ENCODE data around the gene ACTR6.
"Not testable (repeated sequence)": the region's sequence is repeated elsewhere in the genome, so short reads cannot be mapped to it uniquely, and the experiment has no call there.

ACTR6 gene

DNA sequence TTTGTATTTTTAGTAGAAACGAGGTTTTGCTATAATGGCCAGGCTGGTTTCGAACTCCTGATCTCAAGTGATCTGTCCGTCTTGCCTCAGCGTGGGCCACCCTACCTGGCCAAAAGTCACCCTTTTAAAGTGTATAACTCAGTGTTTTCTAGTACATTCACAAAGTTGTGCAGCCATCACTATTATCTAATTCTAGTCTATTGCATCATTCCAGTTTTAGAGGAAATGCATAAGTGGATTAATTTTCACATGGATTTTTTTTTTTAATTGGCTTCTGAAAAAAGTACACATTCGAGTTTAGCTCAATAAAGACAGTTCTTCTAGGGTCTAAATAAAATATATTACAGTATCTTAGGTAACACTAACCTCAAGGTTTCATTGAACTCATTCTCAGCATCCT, 62.5 kb downstream of the ACTR6 start:
- no peak overlapping the region for H3K27ac ChIP-seq

DNA sequence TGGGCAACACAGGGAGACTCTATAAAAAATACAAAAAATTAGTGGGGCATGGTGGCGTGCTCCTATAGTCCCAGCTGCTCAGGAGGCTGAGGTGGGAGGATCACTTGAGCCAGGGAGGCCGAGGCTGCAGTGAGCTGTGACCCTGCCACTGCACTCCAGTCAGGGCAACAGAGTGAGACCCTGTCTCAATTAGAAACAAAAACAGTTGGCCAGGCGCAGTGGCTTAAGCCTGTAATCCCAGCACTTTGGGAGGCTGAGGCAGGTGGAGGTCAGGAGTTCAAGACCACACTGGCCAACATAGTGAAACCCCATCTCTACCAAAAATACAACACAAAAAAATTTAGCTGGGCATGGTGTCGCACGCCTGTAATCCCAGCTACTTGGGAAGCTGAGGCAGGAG, 64.5 kb downstream of the ACTR6 start:
- H3K27ac ChIP-seq; DNase-seq (ENCODE audit: low read depth, low spot score): not testable (repeated sequence)

More for the DNA sequence above, 62.5 kb downstream of the ACTR6 start:
- DNase-seq (ENCODE audit: low read depth, low spot score), result no peak

DNA sequence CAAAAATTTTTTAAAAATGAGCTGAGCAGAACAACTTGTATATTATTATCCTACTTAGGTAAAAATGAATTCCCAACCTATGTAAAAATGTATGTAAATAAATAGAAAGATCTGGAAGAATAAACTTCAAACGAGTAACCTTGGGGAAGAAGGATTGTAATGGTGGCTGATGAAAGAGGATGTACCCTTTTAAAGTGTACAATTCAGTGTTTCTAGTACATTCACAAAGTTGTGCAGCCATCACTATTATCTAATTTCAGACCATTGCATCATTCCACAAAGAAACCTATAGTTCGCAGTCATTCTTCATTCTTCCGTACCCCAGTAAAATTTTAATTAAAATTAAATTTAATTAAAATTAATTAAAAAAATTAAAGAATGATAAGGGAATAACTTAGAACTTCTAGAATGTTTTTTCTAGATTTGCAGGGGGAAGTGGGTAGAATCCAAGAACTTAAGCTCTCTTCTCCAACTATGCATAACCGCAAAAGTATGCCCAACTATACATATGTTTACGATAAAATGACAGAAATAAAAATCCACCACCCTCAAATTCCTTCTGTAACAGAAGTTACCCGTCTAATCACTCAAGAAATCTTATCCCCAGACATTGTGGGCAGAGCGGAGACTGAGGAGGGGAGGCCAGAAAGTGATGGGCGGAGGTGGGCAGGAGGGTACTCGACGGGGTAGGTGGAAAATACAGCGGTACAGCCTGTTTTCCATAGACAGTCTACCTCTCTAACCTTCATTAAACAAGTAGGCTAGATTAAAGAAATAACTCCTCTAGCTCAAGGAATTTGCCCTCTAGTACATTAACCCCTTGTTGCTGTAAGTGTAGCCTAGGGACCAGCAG, 65.3 kb downstream of the ACTR6 start:
- H3K27ac ChIP-seq, result peak overlapping the region; percentile 96
- no peak for DNase-seq (ENCODE audit: low read depth, low spot score)

DNA sequence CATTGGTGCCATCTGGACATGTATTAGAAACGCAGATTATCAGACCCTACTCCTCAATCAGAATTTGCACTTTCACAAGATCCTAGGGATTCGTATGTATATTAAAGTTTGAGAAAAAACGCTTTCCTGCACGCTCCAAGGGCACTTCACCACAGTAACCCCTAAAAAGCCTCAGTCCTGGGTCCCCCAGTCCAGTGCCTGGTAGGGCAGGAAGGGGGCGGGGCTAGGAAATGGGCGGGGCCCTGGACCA, 65.9 kb downstream of the ACTR6 start:
- peak overlapping the region; percentile 96 for H3K27ac ChIP-seq
- DNase-seq (ENCODE audit: low read depth, low spot score), result no peak

DNA sequence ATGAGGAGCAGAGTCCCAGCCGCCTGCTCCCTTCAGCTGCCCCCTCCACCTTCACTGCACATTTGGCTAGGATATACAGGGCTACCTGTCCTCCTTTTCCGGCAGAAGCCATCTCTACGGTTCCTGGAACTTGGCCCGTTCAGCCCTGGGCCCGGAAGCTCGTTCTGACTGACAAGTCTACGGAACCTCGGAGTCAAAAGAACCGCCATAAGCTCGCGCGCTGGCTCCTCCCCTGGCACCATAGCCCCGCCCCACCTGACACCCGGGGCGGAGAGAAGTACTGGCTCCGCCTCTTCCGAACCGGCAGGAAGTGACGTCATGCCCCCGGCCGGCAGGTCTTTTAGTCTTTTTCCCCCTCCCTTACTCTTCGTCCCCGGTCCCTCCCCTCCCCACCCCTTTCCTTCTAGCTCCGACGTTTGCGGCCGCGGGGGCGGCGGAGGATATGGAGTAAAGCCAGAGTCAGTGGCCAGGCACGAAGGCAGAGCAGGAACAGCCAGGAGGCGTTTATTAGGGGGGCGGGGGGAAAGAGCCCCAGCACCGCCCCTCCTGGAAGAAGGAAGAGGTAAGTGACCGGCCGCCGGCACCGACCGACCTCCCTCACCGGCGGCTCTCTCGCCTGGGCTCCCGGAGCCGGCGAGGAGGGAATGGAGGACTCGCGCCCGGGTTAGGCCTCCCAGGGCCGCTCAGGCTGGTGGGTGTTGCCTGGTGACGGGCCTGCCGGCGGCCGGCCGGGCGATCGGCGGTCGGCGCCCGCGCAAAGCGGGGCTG, 66.4 kb downstream of the ACTR6 start, which contains the start of the genes DEPDC4 and SCYL2:
Gene DEPDC4, minus strand, starts transcription at position 245 of the 768 bp plus-strand sequence. Its CDS starts 3 bp downstream, at position 242.
Gene SCYL2, plus strand, starts transcription at position 343 of the 768 bp plus-strand sequence. CDS start 15,794 bp downstream, outside the sequence.
- H3K27ac ChIP-seq, result peak within 1 kb of the TSS; percentile 96
- peak; percentile 92 for DNase-seq (ENCODE audit: low read depth, low spot score)

DNA sequence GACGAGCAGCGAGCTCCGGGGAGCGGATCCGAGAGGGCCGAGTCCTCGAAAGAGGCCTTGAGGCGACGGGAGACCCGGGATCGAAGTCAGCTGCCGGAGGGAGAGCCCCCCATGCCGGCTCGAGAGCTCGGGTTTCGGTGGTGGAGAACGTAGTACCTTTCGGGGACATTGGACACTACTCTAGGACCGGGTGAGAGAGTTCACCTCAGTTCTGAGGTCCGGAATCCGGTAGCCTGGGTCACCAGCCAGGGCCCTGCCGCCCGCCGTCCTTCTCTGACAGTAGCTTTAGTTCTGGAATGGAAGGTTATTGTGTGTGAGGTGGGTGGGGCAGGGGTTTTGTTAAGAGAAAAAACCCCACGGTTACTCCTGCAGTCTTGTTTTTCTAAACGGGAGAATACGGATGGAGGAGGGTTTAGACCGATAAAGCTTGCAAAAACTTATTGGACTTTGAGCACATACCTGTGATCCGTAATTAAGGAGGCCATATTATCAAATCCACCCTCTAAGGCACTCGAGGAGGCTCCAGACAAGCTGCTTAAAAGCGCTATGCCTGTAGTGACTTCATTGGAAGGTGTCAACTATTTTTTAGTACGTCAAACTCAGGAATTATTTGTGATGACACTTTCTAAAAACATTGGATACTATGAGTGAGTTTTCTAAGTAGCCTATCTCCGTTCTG, 67.1 kb downstream of the ACTR6 start:
- peak overlapping the region; percentile 96 for H3K27ac ChIP-seq
- no peak for DNase-seq (ENCODE audit: low read depth, low spot score)

DNA sequence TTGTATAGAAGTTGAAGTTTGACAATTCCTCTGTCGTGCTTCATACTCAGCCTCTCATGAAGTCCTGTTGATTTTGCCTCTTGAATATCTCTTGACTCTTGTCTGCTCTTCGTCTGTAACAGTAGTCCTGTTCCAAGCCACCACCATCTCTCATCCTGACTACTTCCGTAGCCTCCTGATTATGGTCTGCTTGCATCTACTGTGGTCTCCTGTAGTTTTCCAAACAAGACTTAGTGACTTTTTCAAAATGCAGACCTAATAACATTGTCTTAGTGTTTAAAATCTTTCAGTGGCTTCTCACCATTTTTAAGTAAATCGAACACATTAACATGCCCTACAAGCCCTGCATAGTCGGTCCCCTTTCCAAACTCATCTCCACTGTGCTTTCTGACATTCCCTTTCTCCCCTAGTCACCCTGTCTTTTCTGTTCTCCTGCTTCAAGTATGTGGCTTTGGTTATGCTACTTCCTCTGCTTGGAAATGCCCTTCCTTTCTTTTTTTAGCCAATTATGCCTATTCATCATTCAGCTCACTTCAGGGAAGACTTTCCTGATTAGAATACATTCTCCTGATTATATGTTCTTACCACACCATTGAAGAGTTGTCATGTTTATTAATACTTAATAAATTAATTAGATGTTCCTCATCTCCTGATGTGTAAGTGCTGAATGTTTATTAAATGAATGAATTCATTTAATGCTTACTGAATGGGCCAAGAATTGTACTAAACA, 68.4 kb downstream of the ACTR6 start:
- no peak for DNase-seq (ENCODE audit: low read depth, low spot score)
- H3K27ac ChIP-seq, result no peak overlapping the region

DNA sequence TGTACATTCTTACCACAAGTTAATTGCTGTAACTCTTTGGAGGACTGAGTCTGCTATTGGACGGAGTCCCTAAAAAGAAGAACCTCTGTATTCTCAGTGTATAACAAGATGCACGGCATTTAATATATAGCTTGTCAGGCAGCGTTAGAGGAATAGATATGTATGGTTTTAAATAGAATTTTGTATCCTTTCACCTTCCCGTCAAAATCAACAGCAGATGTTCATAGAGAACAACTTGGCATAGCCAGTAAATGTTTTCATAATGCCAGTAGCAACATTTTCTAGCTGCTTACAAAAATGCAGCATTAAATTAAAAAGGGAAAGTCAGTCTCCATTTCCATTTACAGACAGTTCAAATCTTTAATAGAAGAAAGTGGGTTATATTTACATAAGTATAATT, 73.2 kb downstream of the ACTR6 start:
- no peak for DNase-seq (ENCODE audit: low read depth, low spot score)

More for the DNA sequence above, 73.2 kb downstream of the ACTR6 start:
- no peak overlapping the region for H3K27ac ChIP-seq
